ENCODE data around the gene CSK. TPM values are rescaled to one million over a fixed set of nuclear protein-coding genes. Genes with fewer than 3 reads are reported as not detected.

CSK gene
- polyA plus RNA-seq, 4 donors: 39.4 to 76.8 (median 53.2) TPM

GRCh38 chr15:74748322-74748946 lies 33.4 kb upstream of the CSK start, which contains the start of gene CYP1A2:
CYP1A2 (plus strand) TSS chr15:74748845; CDS start chr15:74749739, 894 bp downstream.
- Histone ChIP-seq H3K36me3 (ENCODE audit: control insufficient read depth in 3 of 3, insufficient read depth in 2 of 3, low read depth in 1 of 3, low read length in 3 of 3) (no peaks in the 10 kb centered on the region), H3K4me1 (ENCODE audit: control insufficient read depth in 3 of 3, insufficient read depth in 2 of 3, low read depth in 1 of 3, low read length in 2 of 3) (no peaks in the 10 kb centered on the region), H3K4me3 (ENCODE audit: low read depth in 1 of 3, low read length in 3 of 3) (no peak within 1 kb of the TSS), H3K9me3 (ENCODE audit: control insufficient read depth in 2 of 2, insufficient read depth in 1 of 2, low read depth in 1 of 2, low read length in 1 of 2) (no peaks in the 10 kb centered on the region), H3K27me3 (ENCODE audit: control insufficient read depth in 3 of 3, insufficient read depth in 3 of 3, low read length in 3 of 3) (peaks cover 0 to 3% (median 0%) of the 10 kb centered on the region in 3 donors), H3K27ac (ENCODE audit: low read depth in 1 of 3, low read length in 2 of 3) (no peak within 1 kb of the TSS)
- WGBS, 3 donors: 59 to 69% (median 63%) methylated on average over 3 of the region's 3 CpGs
- no peak for FAIRE-seq
- DNase-seq: no peak

DNA sequence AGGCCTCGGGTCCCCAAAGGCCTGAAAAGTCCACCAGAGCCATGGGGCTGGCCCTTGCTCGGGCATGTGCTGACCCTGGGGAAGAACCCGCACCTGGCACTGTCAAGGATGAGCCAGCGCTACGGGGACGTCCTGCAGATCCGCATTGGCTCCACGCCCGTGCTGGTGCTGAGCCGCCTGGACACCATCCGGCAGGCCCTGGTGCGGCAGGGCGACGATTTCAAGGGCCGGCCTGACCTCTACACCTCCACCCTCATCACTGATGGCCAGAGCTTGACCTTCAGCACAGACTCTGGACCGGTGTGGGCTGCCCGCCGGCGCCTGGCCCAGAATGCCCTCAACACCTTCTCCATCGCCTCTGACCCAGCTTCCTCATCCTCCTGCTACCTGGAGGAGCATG lies 32.0 kb upstream of the CSK start:
- Histone ChIP-seq H3K27ac (ENCODE audit: low read depth in 1 of 3, low read length in 2 of 3) (no peak overlapping the region), H3K4me3 (ENCODE audit: low read depth in 1 of 3, low read length in 3 of 3) (no peak overlapping the region)
- no peak for FAIRE-seq

DNA sequence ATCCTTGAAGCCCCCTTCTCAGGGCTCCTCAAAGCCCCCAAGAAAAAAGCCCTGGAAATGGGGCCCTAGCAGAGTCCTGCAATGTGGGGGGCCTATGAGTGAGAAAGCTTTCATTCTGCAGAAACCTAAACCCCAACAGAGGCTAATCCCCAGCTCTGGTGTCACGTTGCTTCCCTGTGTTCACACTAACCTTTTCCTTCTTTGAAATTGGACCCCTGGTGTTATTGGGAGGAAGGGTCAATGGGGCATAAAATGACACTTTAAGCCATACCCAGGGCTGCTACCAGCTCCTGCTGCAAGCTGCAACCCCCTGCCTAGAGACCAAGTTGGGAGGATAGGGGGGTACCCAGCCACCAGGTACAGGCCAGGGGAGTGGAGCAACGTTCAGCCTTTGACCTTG lies 31.1 kb upstream of the CSK start:
- FAIRE-seq: no peak
- Histone ChIP-seq H3K4me3 (ENCODE audit: low read depth in 1 of 3, low read length in 3 of 3) (no peak overlapping the region), H3K27ac (ENCODE audit: low read depth in 1 of 3, low read length in 2 of 3) (no peak overlapping the region), H3K27me3 (ENCODE audit: control insufficient read depth in 3 of 3, insufficient read depth in 3 of 3, low read length in 3 of 3) (peaks cover 0 to 3% (median 0%) of the 10 kb centered on the region in 3 donors), H3K4me1 (ENCODE audit: control insufficient read depth in 3 of 3, insufficient read depth in 2 of 3, low read depth in 1 of 3, low read length in 2 of 3) (no peaks in the 10 kb centered on the region), H3K9me3 (ENCODE audit: control insufficient read depth in 2 of 2, insufficient read depth in 1 of 2, low read depth in 1 of 2, low read length in 1 of 2) (no peaks in the 10 kb centered on the region), H3K36me3 (ENCODE audit: control insufficient read depth in 3 of 3, insufficient read depth in 2 of 3, low read depth in 1 of 3, low read length in 3 of 3) (no peaks in the 10 kb centered on the region)
- no peak for DNase-seq
- 38 to 57% (median 56%) methylated on average over 2 of the region's 2 CpGs for WGBS, 3 donors

More for the DNA sequence above, 32.0 kb upstream of the CSK start:
- DNase-seq: no peak
- H3K9me3 ChIP-seq (ENCODE audit: control insufficient read depth in 2 of 2, insufficient read depth in 1 of 2, low read depth in 1 of 2, low read length in 1 of 2): no peaks in the 10 kb centered on the region
- peaks cover 0 to 3% (median 0%) of the 10 kb centered on the region in 3 donors for H3K27me3 ChIP-seq (ENCODE audit: control insufficient read depth in 3 of 3, insufficient read depth in 3 of 3, low read length in 3 of 3)
- H3K36me3 ChIP-seq (ENCODE audit: control insufficient read depth in 3 of 3, insufficient read depth in 2 of 3, low read depth in 1 of 3, low read length in 3 of 3): no peaks in the 10 kb centered on the region
- 89 to 91% (median 90%) methylated on average over 19 to 20 of the region's 20 CpGs for WGBS, 3 donors
- H3K4me1 ChIP-seq (ENCODE audit: control insufficient read depth in 3 of 3, insufficient read depth in 2 of 3, low read depth in 1 of 3, low read length in 2 of 3): no peaks in the 10 kb centered on the region

- H3K4me3 ChIP-seq (ENCODE audit: low read depth in 1 of 3, low read length in 3 of 3): no peak overlapping the region
- DNase-seq: no peak
- WGBS, 3 donors: 68 to 83% (median 83%) methylated on average over 8 of the region's 8 CpGs
- no peak overlapping the region for H3K27ac ChIP-seq (ENCODE audit: low read depth in 1 of 3, low read length in 2 of 3)
- no peaks in the 10 kb centered on the region for H3K4me1 ChIP-seq (ENCODE audit: control insufficient read depth in 3 of 3, insufficient read depth in 2 of 3, low read depth in 1 of 3, low read length in 2 of 3)
- no peak for FAIRE-seq
- no peaks in the 10 kb centered on the region for H3K9me3 ChIP-seq (ENCODE audit: control insufficient read depth in 2 of 2, insufficient read depth in 1 of 2, low read depth in 1 of 2, low read length in 1 of 2)
- no peaks in the 10 kb centered on the region for H3K36me3 ChIP-seq (ENCODE audit: control insufficient read depth in 3 of 3, insufficient read depth in 2 of 3, low read depth in 1 of 3, low read length in 3 of 3)
- peaks cover 0 to 3% (median 0%) of the 10 kb centered on the region in 3 donors for H3K27me3 ChIP-seq (ENCODE audit: control insufficient read depth in 3 of 3, insufficient read depth in 3 of 3, low read length in 3 of 3)
Observed at GRCh38 chr15:74752011-74752410, 29.9 kb upstream of the CSK start.

- 60 to 63% (median 63%) methylated on average over 5 of the region's 5 CpGs for WGBS, 3 donors
- DNase-seq (no peak), FAIRE-seq (no peak)
- Histone ChIP-seq H3K4me1 (ENCODE audit: control insufficient read depth in 3 of 3, insufficient read depth in 2 of 3, low read depth in 1 of 3, low read length in 2 of 3) (no peaks in the 10 kb centered on the region), H3K9me3 (ENCODE audit: control insufficient read depth in 2 of 2, insufficient read depth in 1 of 2, low read depth in 1 of 2, low read length in 1 of 2) (no peaks in the 10 kb centered on the region), H3K27ac (ENCODE audit: low read depth in 1 of 3, low read length in 2 of 3) (no peak overlapping the region), H3K27me3 (ENCODE audit: control insufficient read depth in 3 of 3, insufficient read depth in 3 of 3, low read length in 3 of 3) (peaks cover 0 to 3% (median 0%) of the 10 kb centered on the region in 3 donors), H3K36me3 (ENCODE audit: control insufficient read depth in 3 of 3, insufficient read depth in 2 of 3, low read depth in 1 of 3, low read length in 3 of 3) (no peaks in the 10 kb centered on the region), H3K4me3 (ENCODE audit: low read depth in 1 of 3, low read length in 3 of 3) (no peak overlapping the region)
Observed at GRCh38 chr15:74752531-74752930, 29.3 kb upstream of the CSK start.

GRCh38 chr15:74754593-74755215 lies 27.2 kb upstream of the CSK start:
- no peaks in the 10 kb centered on the region for H3K36me3 ChIP-seq (ENCODE audit: control insufficient read depth in 3 of 3, insufficient read depth in 2 of 3, low read depth in 1 of 3, low read length in 3 of 3)

GRCh38 chr15:74758736-74759135 lies 23.1 kb upstream of the CSK start:
- Histone ChIP-seq H3K27me3 (ENCODE audit: control insufficient read depth in 3 of 3, insufficient read depth in 3 of 3, low read length in 3 of 3) (no peaks in the 10 kb centered on the region), H3K4me3 (ENCODE audit: low read depth in 1 of 3, low read length in 3 of 3) (no peak overlapping the region), H3K27ac (ENCODE audit: low read depth in 1 of 3, low read length in 2 of 3) (no peak overlapping the region), H3K4me1 (ENCODE audit: control insufficient read depth in 3 of 3, insufficient read depth in 2 of 3, low read depth in 1 of 3, low read length in 2 of 3) (peaks cover 0 to 27% (median 13%) of the 10 kb centered on the region in 3 donors), H3K36me3 (ENCODE audit: control insufficient read depth in 3 of 3, insufficient read depth in 2 of 3, low read depth in 1 of 3, low read length in 3 of 3) (no peaks in the 10 kb centered on the region), H3K9me3 (ENCODE audit: control insufficient read depth in 2 of 2, insufficient read depth in 1 of 2, low read depth in 1 of 2, low read length in 1 of 2) (no peaks in the 10 kb centered on the region)
- DNase-seq: no peak
- no peak for FAIRE-seq
- 89 to 91% (median 91%) methylated on average over 7 to 8 of the region's 8 CpGs for WGBS, 3 donors

More at GRCh38 chr15:74754593-74755215, 27.2 kb upstream of the CSK start:
- Histone ChIP-seq H3K9me3 (ENCODE audit: control insufficient read depth in 2 of 2, insufficient read depth in 1 of 2, low read depth in 1 of 2, low read length in 1 of 2) (no peaks in the 10 kb centered on the region), H3K4me3 (ENCODE audit: low read depth in 1 of 3, low read length in 3 of 3) (no peak overlapping the region), H3K4me1 (ENCODE audit: control insufficient read depth in 3 of 3, insufficient read depth in 2 of 3, low read depth in 1 of 3, low read length in 2 of 3) (no peaks in the 10 kb centered on the region), H3K27ac (ENCODE audit: low read depth in 1 of 3, low read length in 2 of 3) (no peak overlapping the region), H3K27me3 (ENCODE audit: control insufficient read depth in 3 of 3, insufficient read depth in 3 of 3, low read length in 3 of 3) (peaks cover 0 to 3% (median 0%) of the 10 kb centered on the region in 3 donors)
- no peak for DNase-seq
- no peak for FAIRE-seq
- 86 to 91% (median 87%) methylated on average over 20 of the region's 20 CpGs for WGBS, 3 donors

GRCh38 chr15:74762791-74763150 lies 19.1 kb upstream of the CSK start:
- Histone ChIP-seq H3K27ac (ENCODE audit: low read depth in 1 of 3, low read length in 2 of 3) (peak overlapping the region in 1 of 3 donors; percentile 61), H3K36me3 (ENCODE audit: control insufficient read depth in 3 of 3, insufficient read depth in 2 of 3, low read depth in 1 of 3, low read length in 3 of 3) (no peaks in the 10 kb centered on the region), H3K27me3 (ENCODE audit: control insufficient read depth in 3 of 3, insufficient read depth in 3 of 3, low read length in 3 of 3) (no peaks in the 10 kb centered on the region), H3K4me1 (ENCODE audit: control insufficient read depth in 3 of 3, insufficient read depth in 2 of 3, low read depth in 1 of 3, low read length in 2 of 3) (peaks cover 0 to 28% (median 13%) of the 10 kb centered on the region in 3 donors), H3K4me3 (ENCODE audit: low read depth in 1 of 3, low read length in 3 of 3) (no peak overlapping the region), H3K9me3 (ENCODE audit: control insufficient read depth in 2 of 2, insufficient read depth in 1 of 2, low read depth in 1 of 2, low read length in 1 of 2) (no peaks in the 10 kb centered on the region)
- no peak for DNase-seq
- WGBS, 3 donors: 29 to 45% (median 45%) methylated on average over 6 of the region's 6 CpGs
- FAIRE-seq: no peak

Measured in small intestine (tissue), 7 donors.